GM21381 (cell line): ENCODE data around the gene KBTBD3.
"Not testable (repeated sequence)": the region's sequence is repeated elsewhere in the genome, so short reads cannot be mapped to it uniquely, and the experiment has no call there.

Experiments used
- ATAC-seq: cut with Tn5 transposase; IDR thresholded peaks from one replicate; pipeline ENCODE4 v1.9.1; 2021; ENCODE audit warnings: mild to moderate bottlenecking, moderate library complexity; ENCODE audit not compliant: unreplicated experiment

Gene KBTBD3

GRCh38 chr11:106061954-106062949 is 14.9 kb downstream of the KBTBD3 start:
- ATAC-seq, result peak; percentile 55

DNA sequence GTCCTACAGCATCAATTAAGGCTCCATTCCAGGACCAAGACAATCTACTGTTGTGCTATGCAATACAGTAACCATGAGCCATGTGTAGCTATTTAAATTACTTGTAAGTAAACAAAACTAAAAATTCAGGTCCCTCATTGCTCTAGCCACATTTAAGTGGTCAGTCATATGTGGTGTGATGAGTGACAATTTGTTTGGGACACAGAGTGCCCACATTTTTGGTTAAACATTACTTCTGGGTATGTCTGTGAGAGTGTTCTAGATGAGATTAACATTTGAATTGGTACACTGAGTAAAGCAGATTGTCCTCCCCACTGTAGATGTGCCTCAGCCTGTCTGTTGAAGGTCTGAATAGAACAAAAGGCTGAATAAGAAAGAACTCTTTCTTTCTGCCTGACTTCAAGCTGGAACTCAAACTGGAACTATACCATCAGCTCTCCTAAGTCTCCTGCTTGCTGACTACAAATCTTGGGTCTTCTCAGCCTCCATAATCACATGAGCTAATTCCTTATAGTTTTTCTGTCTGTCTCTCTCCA is 15.8 kb downstream of the KBTBD3 start:
- peak; percentile 44 for ATAC-seq

DNA sequence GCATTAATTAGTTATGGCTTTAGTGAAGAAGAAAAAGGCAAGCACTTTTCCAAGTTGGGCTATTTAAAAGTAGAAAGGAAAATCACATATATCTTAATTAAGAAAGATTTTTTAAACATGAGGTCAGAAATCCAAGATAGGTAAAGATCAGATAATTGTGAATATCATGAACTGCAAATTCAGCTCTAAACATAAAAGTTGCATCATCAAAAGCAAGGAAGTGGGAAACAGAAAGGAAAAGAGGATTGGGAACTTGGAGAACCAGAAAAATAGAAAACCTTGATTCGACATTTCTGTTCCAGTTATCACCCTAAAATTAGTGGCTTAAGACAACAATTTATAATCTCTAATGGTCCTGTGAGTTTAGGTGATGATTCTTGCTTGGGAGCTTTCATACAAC is 17.5 kb downstream of the KBTBD3 start:
- ATAC-seq, result no peak

DNA sequence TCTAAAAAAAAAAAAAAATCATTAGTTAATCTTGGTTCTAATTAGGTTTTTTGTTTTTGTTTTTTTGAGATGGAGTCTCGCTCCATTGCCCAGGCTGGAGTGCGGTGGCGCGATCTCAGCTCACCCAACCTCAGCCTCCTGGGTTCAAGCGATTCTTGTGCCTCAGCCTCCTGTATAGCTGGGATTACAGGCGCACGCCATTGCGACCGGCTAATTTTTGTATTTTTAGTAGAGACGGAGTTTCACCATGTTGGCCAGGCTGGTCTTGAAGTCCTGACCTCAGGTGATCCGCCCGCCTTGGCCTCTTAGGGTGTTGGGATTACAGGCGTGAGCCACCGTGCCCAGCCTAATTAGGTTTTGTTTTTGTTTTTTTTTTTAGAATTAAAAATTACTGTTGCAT is 18.8 kb downstream of the KBTBD3 start:
- not testable (repeated sequence) for ATAC-seq

- no peak for ATAC-seq
These were observed 26.0 kb downstream of the KBTBD3 start for GRCh38 chr11:106051103-106051502.

GRCh38 chr11:106049727-106050476 is 27.2 kb downstream of the KBTBD3 start:
- no peak for ATAC-seq

- no peak for ATAC-seq
These were observed 29.5 kb downstream of the KBTBD3 start for GRCh38 chr11:106047631-106048030.

DNA sequence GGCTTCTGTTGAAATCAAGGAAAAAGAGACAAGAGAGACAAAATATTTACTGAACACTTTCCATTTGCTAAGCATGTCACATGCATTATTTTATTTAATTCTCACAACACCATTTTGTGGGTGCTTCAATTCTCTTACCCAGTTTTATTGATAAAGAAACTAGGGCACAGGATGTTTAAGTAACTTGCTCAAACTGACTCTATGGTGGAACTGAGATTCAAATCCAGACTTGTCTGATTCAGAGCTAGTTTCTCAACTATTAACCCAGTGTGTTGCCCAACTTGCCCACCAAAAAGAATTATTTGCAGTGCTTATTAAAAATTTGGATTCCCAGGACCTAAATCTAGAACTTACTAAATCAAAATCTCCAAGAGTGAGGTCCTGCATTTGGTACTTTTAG is 33.6 kb downstream of the KBTBD3 start:
- ATAC-seq, result no peak

DNA sequence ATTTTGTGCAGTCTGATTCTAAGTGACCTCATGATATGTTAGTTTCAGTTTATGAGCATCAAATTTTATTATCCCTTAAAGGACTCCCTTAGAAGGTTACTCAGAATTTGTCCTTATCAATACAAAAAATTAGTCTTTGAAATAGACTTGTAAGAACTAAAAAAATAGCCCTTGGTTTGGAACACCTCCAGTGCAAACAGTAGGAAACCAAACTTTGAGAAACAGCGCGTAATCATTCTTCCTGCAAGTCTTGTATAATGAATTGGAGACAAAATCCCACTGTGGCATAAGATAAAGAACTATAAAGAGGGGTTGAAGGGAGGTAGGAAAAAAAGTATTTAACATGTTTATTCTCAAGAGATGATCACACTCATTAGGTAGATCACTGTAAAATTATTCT is 44.3 kb downstream of the KBTBD3 start:
- no peak for ATAC-seq

GRCh38 chr11:106031936-106032335 is 45.2 kb downstream of the KBTBD3 start:
- ATAC-seq, result no peak

GRCh38 chr11:106031202-106031810 is 45.8 kb downstream of the KBTBD3 start:
- ATAC-seq, result no peak

DNA sequence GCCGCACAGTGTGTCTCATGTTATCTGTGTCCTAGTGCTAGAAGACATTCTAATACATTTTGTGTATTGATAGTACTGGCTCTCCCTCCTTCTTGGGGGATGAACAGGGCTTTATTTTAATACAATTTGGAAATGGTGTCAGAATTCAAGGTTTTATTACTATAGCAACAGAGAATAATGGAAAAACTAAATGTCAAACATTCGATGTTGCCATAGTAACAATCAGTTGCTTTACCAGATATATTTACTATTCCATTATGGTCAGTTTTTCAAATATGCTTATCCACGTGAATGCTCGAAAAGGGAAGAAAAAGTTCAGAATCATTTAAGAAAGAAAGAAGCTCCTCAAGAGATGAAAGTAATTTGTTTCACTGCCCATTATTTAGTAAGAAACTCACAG is 46.5 kb downstream of the KBTBD3 start:
- no peak for ATAC-seq

GRCh38 chr11:106022795-106023275 is 54.3 kb downstream of the KBTBD3 start:
- ATAC-seq, result no peak

GRCh38 chr11:106021967-106022794 is 55.0 kb downstream of the KBTBD3 start, which contains the start of gene MSANTD4:
MSANTD4 (minus strand) TSS chr11:106022240; CDS start chr11:106010917, 11,323 bp downstream.
- ATAC-seq, result peak; percentile 96

- ATAC-seq, result peak; percentile 12
These were observed 55.8 kb downstream of the KBTBD3 start for GRCh38 chr11:106021181-106021966.

DNA sequence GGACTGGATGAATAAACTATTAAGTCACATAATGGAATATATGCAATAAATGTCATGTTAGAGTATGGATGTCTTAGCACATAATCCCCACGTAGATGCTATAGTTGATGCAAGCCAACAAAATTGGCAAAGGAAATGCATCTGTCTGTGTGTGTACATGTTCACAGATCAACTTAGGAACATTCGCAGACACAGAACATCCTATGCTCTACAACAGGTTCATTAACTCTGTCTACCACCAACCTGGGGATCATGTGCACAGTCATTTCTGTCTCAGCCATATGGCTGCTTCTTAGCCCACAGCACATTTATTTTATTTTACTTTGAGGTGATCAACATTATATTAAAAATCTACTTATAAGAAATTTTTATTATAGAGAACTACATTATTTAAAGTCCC is 60.1 kb downstream of the KBTBD3 start:
- ATAC-seq, result no peak

DNA sequence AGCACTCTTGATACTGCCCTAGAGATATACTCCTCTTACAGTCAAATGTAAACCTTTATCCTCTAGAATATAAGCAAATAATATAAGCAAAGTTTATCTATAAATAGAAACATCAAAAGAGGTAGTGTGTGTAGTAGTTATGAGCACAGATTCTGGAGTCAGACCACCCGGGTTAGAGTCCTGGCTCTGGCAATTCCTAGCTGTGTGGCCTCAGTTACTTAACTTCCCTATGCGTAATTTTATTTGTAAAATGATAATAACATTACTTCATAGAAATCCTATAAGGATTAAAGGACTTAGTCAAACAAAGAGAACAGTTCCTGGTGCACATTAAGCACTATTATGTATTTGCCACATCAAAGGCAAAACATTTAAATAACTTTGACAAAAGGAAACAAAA is 62.1 kb downstream of the KBTBD3 start:
- no peak for ATAC-seq

DNA sequence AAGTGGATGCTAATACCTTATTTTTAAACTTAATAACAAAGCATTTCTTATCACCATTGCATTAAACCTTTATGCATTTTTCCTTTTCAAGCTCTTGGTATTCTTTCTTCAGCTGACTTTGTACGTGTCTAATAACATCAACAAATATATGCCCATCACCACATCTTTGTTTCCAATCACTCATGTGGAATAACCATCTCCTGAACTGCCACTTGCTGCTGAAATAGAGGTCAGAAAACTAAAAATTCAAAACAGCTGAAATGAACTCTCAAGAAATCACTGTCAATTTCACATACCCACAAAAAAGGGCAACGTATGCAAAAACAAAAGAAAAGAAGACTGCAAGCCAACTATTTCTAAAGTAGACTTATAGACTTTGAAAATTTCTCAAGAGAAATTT is 62.5 kb downstream of the KBTBD3 start:
- no peak for ATAC-seq

GRCh38 chr11:106014035-106014434 is 63.1 kb downstream of the KBTBD3 start:
- ATAC-seq, result no peak
